Right lobe of liver (tissue), 4 donors: ENCODE measurements around the gene ZNF221.

Source experiments
- CTCF ChIP-seq, 4 donors: fragments of 200-600 bp in 3 of 4; fragments of 450-650 bp in 1 of 4; IDR thresholded peaks; one replicate each; pipeline versions ENCODE4 v1.5.1 to v1.8.0; 2016 to 2022; ENCODE audit warnings: antibody characterized with exemption in 4 of 4, mild to moderate bottlenecking in 2 of 4
- POLR2A ChIP-seq: fragments of 450-650 bp; IDR thresholded peaks from one replicate; pipeline ENCODE4 v1.6.1; 2017; ENCODE audit warnings: antibody characterized with exemption, mild to moderate bottlenecking
- donor health status: DM: no; HTN: no; CAD: no.
- donor health status: DM: no; HTN: no; CAD: no.
- donor health status: DM: no; HTN: yes; CAD: no.

- TF ChIP-seq CTCF (IDR thresholded peaks at IDR 0.05), result no peak
- no peak for TF ChIP-seq POLR2A
Measured at GRCh38 chr19:43910884-43911283, 40.1 kb upstream of the ZNF221 start.
